Adipocyte (in vitro differentiated cells): Measurements from ENCODE around the gene PCGF5.
A peak's percentile ranks its signal among the peaks of the same experiment; 100 is the strongest.
"Not testable (repeated sequence)": the region's sequence is repeated elsewhere in the genome, so short reads cannot be mapped to it uniquely, and the experiment has no call there.

ENCODE experiments used
- DNase-seq: peaks from one replicate; pipeline ENCODE4 v3.0.0-alpha.2; 2015; ENCODE audit warnings: low read depth
- H3K27me3 ChIP-seq: replicated peaks from 2 replicates; pipeline ENCODE4 v1.7.0; 2013; ENCODE audit warnings: mild to moderate bottlenecking, low read length, moderate library complexity; ENCODE audit not compliant: control insufficient read depth, insufficient read depth
- H3K36me3 ChIP-seq: 2 replicates; pipeline ENCODE4 v1.7.0; 2013; ENCODE audit warnings: low read length, mild to moderate bottlenecking, moderate library complexity; ENCODE audit not compliant: control insufficient read depth, insufficient read depth, severe bottlenecking
- H3K4me1 ChIP-seq: 2 replicates; pipeline ENCODE4 v1.7.0; 2013; ENCODE audit warnings: mild to moderate bottlenecking, low read length, moderate library complexity; ENCODE audit not compliant: control insufficient read depth, insufficient read depth
- H3K4me3 ChIP-seq: 2 replicates; pipeline ENCODE4 v1.7.0; 2013; ENCODE audit warnings: mild to moderate bottlenecking, low read length, moderate library complexity
- H3K9ac ChIP-seq: 2 replicates; pipeline ENCODE4 v1.7.0; 2013; ENCODE audit warnings: mild to moderate bottlenecking, low read length, moderate library complexity
- H3K9me3 ChIP-seq: 2 replicates; pipeline ENCODE4 v1.7.0; 2013; ENCODE audit warnings: mild to moderate bottlenecking, low read length, moderate library complexity; ENCODE audit not compliant: control insufficient read depth

PCGF5 gene

DNA sequence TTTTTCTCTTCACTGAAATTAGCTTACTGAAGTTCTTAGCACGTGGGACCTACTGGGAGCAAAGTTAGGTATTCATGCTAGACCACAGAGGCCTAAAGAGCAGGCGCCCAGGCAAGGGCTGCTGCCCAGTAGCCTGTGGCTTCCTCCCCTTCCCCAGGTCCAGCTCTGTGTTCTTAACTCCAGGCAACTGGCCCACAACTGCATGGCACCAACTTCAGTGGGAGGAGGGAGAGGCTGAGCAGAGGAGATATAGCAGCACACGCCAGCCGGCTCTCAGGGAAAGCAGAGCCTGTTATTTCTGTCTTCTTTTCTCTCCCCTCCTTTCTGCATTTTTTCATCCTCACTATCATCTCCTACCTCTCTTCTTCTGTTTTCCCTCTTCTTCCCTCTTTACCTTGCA is 67.4 kb downstream of the PCGF5 start:
- Histone ChIP-seq H3K9me3 (no peaks in the 10 kb centered on the region), H3K9ac (no peak overlapping the region), H3K4me3 (no peak overlapping the region), H3K36me3 (peaks cover 4% of the 10 kb centered on the region), H3K27me3 (peaks cover 7% of the 10 kb centered on the region), H3K4me1 (peaks cover 11% of the 10 kb centered on the region)
- no peak for DNase-seq

DNA sequence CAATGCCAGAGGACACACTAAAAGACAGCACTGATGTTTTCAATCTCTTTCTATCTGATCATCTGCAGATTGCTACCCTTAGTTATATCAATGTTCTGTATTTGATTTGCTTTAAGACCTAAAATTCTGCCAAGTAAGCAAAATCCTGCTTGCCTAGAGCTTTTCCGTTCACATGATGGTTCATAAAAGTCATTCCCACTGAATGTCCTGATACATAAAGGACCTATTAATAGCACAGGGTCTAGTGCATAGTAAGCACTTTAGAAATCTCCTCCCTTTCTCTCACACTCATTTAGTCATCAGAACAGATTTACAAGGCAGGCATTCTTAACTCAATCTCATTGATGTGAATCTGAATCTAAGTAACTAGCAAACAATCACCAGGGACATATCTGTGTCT is 68.8 kb downstream of the PCGF5 start:
- Histone ChIP-seq H3K9me3 (no peaks in the 10 kb centered on the region), H3K27me3 (peaks cover 7% of the 10 kb centered on the region), H3K9ac (no peak overlapping the region), H3K4me1 (peaks cover 11% of the 10 kb centered on the region), H3K4me3 (no peak overlapping the region), H3K36me3 (peaks cover 4% of the 10 kb centered on the region)
- no peak for DNase-seq

DNA sequence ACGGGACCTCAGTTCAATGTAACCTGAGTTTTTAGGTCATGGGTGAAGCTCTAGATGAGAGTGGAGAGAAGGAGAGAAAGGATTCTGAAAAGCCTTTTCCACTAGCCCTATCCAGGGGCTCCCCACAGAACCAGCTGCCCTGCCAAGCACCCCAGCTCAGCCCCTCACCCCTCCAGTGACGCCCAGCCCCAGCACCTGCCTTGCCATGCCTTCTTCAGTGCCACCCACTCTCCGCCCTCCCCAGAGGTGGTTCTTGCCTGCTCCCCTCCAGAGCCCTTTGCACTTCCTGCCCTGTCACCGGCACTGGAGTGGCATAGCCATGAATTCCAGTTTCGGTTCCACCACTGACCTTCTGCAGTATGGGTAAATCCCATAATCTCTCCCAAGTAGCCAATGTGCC is 70.1 kb downstream of the PCGF5 start:
- H3K36me3 ChIP-seq = no peaks in the 10 kb centered on the region
- no peak overlapping the region for H3K9ac ChIP-seq
- DNase-seq = no peak
- H3K9me3 ChIP-seq = no peaks in the 10 kb centered on the region
- H3K4me1 ChIP-seq = peaks cover 11% of the 10 kb centered on the region
- peaks cover 7% of the 10 kb centered on the region for H3K27me3 ChIP-seq
- H3K4me3 ChIP-seq = no peak overlapping the region

DNA sequence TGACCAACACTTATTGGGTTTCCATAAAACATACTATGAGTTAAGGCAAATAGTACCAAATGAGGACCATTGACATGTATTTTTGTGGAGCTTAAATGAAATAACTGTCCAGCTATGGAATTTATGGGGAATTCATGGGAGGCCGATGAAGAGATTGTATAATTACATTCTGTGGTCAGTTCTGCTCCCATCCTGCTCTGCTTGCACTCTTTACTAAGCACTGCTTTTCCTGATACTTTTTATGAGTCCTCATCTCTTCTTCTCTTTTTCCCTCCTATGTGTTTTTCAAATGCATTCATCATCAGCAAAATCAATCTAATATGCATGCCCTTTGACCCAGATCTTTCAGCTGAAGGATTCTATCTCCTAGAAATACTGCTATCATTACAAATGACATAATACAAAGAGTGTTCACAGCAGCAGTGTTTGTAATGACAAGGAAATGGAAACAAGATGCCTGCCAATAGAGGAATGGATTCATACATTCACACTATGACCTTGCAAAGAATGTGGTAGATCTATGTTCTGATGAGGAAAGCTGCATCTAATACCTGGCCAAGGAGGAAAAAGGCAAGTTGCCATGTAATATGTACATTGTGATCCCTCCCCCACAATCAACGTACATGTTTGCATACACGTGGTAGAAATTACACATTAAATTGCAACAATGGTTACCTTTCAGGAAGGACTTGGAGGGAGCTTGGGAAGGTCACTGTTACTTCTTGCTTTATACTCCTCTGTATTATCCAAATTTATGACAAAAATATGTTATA is 73.9 kb downstream of the PCGF5 start:
- no peak for DNase-seq
- H3K4me1 ChIP-seq = no peaks in the 10 kb centered on the region
- H3K4me3 ChIP-seq = no peak overlapping the region

DNA sequence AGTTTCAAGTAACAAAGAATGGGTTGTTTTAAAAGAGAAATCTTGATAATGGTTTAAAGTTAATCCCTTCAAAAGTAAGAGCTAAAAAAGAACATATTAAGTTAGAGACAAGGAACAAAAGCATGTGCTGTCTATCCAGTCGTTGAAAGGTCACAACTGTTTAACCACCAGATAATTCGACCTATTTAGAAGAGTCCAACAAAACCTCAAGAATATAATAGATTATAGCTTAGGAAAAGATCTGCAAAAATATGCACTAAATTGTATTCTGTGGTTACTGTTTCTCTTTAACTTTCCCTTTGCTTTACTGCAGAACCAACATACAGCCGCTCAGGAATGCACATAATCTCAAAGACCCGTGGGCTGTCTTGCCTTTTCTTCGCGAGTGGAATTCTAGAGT is 74.9 kb downstream of the PCGF5 start:
- Histone ChIP-seq H3K9me3 (no peaks in the 10 kb centered on the region), H3K4me3 (no peak overlapping the region), H3K4me1 (no peaks in the 10 kb centered on the region), H3K9ac (no peak overlapping the region), H3K27me3 (peaks cover 7% of the 10 kb centered on the region), H3K36me3 (no peaks in the 10 kb centered on the region)
- DNase-seq = no peak

More for the DNA sequence above, 73.9 kb downstream of the PCGF5 start:
- Histone ChIP-seq H3K27me3 (peaks cover 7% of the 10 kb centered on the region), H3K9ac (no peak overlapping the region), H3K9me3 (no peaks in the 10 kb centered on the region), H3K36me3 (no peaks in the 10 kb centered on the region)

DNA sequence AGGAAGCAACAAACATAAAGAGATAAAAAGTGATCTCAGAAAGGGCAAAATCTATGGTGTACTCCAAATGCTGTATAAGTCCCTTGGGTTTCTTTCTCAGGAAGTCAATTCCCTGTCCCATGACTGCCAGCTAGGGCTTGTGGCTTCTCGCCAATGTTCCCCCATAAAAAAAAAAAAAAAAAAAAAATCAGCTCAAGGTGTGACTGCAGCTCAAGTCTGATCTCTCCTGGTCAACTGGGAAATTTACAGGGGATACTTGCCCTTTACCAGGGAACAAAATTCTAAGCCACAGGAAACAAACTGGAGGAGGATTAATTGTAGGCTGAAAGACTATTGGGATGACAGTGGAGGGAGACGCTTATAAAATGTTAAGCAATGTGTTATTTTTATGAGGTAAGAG is 76.0 kb downstream of the PCGF5 start:
- H3K36me3 ChIP-seq = no peaks in the 10 kb centered on the region
- H3K27me3 ChIP-seq = peaks cover 7% of the 10 kb centered on the region
- H3K9me3 ChIP-seq = no peaks in the 10 kb centered on the region
- no peak overlapping the region for H3K4me3 ChIP-seq
- DNase-seq = no peak
- H3K4me1 ChIP-seq = no peaks in the 10 kb centered on the region
- H3K9ac ChIP-seq = no peak overlapping the region

DNA sequence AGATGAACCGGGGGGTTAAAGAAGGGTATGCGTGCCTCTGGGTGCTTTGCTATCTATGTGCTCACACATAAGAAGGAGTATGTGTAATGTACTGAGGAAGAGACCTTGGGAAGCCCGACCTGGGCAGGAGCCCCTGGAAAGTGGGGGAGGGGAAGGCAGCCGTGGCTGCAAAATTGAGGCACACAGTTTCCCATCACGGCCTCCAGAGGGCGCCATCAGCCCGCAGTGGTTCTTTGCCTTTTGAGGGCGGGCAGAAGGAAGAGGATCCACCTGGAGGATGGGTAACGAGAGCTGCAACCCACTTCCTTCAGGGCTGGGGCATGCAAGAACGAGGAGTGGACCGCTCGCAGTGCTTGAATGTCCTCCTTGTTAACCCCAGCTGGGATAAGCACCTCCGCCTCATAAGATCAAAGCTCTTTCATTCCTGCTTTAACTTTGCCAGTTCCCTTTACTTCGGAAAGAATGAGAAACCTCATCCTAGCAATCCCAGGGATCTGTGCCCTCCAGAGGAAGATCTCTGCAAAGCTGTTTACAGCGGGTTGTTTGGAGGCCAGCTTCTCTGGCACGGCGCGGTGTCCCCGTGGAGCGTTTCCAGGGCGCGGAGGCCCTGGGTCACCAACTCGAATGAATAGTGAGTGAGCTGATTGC is 77.9 kb downstream of the PCGF5 start:
- peak; percentile 91 for DNase-seq
- Histone ChIP-seq H3K36me3 (no peaks in the 10 kb centered on the region), H3K4me1 (no peaks in the 10 kb centered on the region), H3K9ac (peak overlapping the region; percentile 64), H3K4me3 (peak overlapping the region; percentile 76), H3K9me3 (no peaks in the 10 kb centered on the region), H3K27me3 (no peaks in the 10 kb centered on the region)

DNA sequence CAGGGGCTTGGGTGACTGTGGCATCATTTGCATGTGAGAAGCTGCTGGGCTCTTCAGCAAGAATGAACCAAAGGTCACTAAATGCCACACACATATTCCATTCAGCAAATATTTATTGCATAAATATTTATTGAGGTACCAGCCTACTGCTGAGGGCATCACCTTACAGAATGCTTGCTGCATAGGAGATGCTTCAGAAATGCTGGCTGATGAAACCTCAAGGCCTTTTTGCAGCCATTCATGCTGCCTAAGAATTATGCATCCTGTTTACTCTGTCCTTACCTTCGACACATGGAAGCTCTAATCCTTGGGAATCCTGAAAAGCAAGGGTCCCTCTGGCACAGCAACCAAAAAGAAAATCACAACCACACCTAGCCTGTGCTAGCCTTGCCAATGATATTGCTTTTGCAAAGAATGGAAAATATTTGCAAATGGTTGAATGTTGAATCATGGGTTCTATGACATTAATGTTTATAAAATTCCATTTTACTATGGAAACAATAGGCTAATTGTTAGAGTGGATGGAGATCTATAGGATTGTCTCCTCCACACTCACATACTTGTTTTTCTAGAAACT is 79.6 kb downstream of the PCGF5 start:
- Histone ChIP-seq H3K4me3 (no peak overlapping the region), H3K9me3 (no peaks in the 10 kb centered on the region), H3K9ac (no peak overlapping the region), H3K4me1 (no peaks in the 10 kb centered on the region), H3K27me3 (no peaks in the 10 kb centered on the region), H3K36me3 (no peaks in the 10 kb centered on the region)
- no peak for DNase-seq

DNA sequence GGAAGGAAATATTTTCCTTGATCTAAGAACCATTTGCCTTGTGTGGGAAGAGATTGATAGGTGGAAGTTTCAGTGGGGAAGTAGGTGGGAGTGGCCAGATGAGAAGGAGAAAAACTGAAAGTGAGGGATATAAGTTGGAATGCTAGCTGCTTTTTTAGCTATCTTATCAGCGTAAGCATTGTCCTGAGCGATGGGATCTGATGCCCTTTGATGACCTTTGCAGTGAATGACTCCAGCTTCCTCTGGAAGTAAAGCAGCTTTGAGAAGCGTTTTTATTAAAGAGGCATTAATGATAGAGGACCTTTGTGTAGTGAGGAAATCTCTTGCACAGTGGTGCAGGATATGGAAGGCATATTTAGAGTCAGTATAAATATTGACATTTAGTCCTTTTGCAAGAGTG is 82.5 kb downstream of the PCGF5 start:
- H3K9ac ChIP-seq, H3K9me3 ChIP-seq, H3K4me1 ChIP-seq, H3K4me3 ChIP-seq, H3K27me3 ChIP-seq, H3K36me3 ChIP-seq, DNase-seq: not testable (repeated sequence)

DNA sequence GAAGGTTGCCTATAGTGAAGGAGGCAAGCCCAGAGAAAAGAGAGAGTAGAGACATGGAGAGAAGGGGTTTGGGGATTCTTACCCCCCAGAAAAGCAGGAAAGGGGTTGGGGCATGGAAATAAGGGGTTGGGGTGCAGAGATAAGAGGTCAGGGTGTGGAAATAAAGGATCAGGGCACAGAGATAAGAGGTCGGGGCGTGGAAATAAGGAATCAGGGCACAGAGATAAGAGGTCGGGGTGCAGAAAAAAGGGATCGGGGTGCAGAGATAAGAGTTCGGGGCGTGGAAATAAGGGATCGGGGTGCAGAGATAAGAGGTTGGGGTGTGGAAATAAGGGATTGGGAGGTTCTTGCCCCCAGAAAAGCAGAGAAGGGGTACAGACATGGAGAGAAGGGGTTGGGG is 85.5 kb downstream of the PCGF5 start:
- not testable (repeated sequence) for DNase-seq, H3K4me3 ChIP-seq, H3K9ac ChIP-seq, H3K9me3 ChIP-seq, H3K4me1 ChIP-seq, H3K27me3 ChIP-seq, H3K36me3 ChIP-seq

DNA sequence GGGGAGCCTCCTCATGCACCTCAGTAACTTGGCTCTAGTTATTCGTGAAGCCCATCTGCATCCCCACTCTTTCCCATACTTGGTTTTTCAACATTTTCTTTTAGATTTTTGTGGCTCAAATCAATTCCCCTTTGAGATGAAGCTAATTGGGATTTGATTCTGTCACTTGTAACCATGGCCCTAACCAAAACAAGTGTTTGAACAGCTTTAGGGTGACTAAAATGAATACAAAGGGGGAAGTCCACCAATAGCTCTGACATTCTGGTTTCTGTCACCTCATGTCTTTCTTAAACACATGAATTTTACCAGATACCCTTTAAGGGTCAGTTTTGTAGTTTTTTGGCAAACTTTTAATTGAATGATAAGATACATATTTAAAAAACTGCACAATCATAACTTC is 87.0 kb downstream of the PCGF5 start:
- H3K27me3 ChIP-seq = no peaks in the 10 kb centered on the region
- DNase-seq = no peak
- no peak overlapping the region for H3K4me3 ChIP-seq
- H3K4me1 ChIP-seq = peaks cover 12% of the 10 kb centered on the region
- H3K36me3 ChIP-seq = no peaks in the 10 kb centered on the region
- H3K9me3 ChIP-seq = no peaks in the 10 kb centered on the region
- H3K9ac ChIP-seq = no peak overlapping the region
